ENCODE results near the gene MREG. TPM values are rescaled to one million over a fixed set of nuclear protein-coding genes. Genes with fewer than 3 reads are reported as not detected.

The MREG gene
- total RNA-seq, 1 experiment from 2014 or later: 17.6 TPM

DNA sequence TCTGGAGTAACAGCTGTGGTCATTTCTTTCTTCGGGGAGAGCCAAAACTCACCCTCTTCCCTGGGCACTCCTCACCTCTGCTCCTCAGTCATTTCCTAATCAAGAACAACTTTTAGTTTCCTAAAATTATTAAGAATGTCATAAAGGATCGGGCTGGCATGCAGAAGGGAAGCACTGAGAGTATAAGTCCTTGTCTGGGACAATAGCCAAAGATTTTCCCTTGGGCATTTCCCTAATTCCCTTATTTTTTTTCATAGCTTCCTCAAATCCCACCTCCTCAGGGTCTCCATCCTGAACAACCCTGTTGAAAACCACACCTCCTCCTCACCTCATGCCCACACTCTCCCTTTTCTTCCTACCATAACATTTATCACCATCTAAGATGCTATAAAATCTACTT, 115.0 kb downstream of the MREG start:
- no peak for DNase-seq (ENCODE audit: low read depth)

DNA sequence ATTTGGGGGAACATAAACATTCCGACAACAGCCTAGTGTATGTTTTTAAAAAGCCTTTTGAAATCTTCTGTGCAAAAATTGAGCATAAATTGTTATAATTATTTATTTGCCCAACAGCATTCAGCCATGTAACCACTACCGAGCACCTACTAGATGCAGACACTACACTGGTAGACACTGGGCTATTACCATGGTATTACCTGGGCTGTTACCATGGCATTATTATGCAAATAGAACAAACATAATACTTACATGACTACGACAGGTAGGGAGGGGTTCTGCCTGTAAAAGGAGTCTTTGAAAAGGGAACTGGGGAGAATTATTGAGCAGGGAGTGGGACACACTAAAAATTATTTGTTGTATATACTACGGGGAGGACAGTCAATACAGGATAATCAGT, 116.4 kb downstream of the MREG start:
- no peak for DNase-seq (ENCODE audit: low read depth)

DNA sequence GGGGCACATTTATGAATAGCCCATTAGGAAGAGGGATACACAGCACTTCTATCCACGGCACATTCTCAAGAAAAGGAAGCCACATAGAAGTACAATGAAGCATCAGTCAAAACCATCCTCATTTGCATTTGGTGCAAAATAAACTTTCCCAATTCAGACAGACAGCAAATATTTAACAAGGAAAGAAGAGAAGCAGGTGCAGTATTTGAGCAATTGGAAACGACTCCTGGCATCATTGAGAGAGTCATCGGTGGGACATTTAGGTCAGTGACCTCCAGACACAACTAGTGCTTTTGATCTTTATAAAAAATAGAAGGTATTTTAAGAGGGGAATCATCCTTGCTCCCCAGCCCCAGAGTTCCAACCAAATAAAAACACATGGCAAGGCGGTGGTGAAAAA, 118.0 kb downstream of the MREG start:
- DNase-seq (ENCODE audit: low read depth): no peak

Other genes starting within 250 kb of the MREG start
- gene PECR, start 68.3 kb upstream of the MREG start, total RNA-seq (2014; rRNA removed; shearing (Covaris generic)): 10.6 and 11.3 TPM in 2 replicates
- gene TMEM169, start 68.4 kb upstream of the MREG start, total RNA-seq (2014; rRNA removed; shearing (Covaris generic)): 0.19 and 0.33 TPM in 2 replicates
- 378 and 390 TPM in 2 replicates for gene XRCC5, start 95.8 kb upstream of the MREG start, total RNA-seq (2014; rRNA removed; shearing (Covaris generic))